Progenitor cell of endocrine pancreas (in vitro differentiated cells): Measurements from ENCODE around the gene KIF18B. TPM values are rescaled to one million over a fixed set of nuclear protein-coding genes. Genes with fewer than 3 reads are reported as not detected.
"Not testable (repeated sequence)": the region's sequence is repeated elsewhere in the genome, so short reads cannot be mapped to it uniquely, and the experiment has no call there.

ENCODE experiments used
- DNase-seq: peaks from one replicate; pipeline ENCODE4 v3.0.0; 2021; ENCODE audit warnings: low spot score; ENCODE audit not compliant: unreplicated experiment
- H3K27ac Mint-ChIP-seq: 2 replicates; pipeline ENCODE4 v1.8.0; 2021; ENCODE audit warnings: mild to moderate bottlenecking, moderate library complexity, mixed read lengths
- H3K27me3 Mint-ChIP-seq: 2 replicates; pipeline ENCODE4 v1.8.0; 2021; ENCODE audit warnings: mixed read lengths
- H3K36me3 Mint-ChIP-seq: 2 replicates; pipeline ENCODE4 v1.8.0; 2022; ENCODE audit warnings: mixed read lengths; ENCODE audit not compliant: insufficient read depth
- H3K4me1 Mint-ChIP-seq: 2 replicates; pipeline ENCODE4 v1.8.0; 2021; ENCODE audit warnings: low read depth, mixed read lengths
- H3K4me3 Mint-ChIP-seq: 2 replicates; pipeline ENCODE4 v1.8.0; 2021; ENCODE audit warnings: low read depth, mild to moderate bottlenecking, moderate library complexity, mixed read lengths
- H3K9me3 Mint-ChIP-seq: 2 replicates; pipeline ENCODE4 v1.8.0; 2021; ENCODE audit warnings: low read depth, mixed read lengths
- total RNA-seq: library from RNA; stranded (reverse); gene quantifications from 2 replicates; pipeline ENCODE4 v1.2.1, GENCODE V29; 2021
- TF ChIP-seq, protein P1 (sequence below): fragments of 200-600 bp; sonication (generic); IDR thresholded peaks from one replicate; pipeline ENCODE4 v1.5.0; 2021; ENCODE audit warnings: antibody characterized with exemption, mild to moderate bottlenecking; ENCODE audit not compliant: unreplicated experiment

KIF18B gene
- total RNA-seq, 1 donor from 2014 or later: 27.7 TPM

DNA sequence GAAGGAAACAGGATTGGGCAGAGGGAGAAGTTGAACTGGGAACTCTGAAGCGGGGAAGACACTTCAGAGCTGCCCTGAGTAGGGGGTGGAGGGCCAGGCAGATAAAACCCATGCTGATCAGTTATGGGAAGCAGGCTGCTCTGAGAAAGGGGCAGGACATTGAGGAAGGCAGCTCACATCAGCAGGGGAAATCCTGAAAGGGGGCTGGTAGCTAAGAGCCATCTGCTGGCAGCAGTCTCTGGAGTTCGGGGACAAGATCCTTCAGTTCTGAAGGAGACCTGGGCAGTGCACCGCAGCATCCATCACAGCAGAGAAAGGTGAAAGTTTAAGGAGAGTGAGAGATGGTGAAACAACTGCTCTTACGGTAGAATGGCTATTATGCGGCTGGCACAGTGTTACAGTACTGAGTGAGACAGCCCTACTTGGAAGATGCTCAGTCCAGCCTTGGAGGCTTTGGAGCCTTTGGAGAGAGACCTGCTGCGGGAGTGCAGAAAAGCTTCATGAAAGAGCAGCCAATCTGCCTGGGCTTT lies 5.4 kb upstream of the KIF18B start:
- Mint-ChIP-seq H3K27ac (no peak overlapping the region), H3K27me3 (peaks cover 23% of the 10 kb centered on the region), H3K9me3 (no peaks in the 10 kb centered on the region), H3K4me1 (no peaks in the 10 kb centered on the region), H3K36me3 (no peaks in the 10 kb centered on the region), H3K4me3 (no peak overlapping the region)
- no peak for DNase-seq
- TF ChIP-seq, protein P1, sequence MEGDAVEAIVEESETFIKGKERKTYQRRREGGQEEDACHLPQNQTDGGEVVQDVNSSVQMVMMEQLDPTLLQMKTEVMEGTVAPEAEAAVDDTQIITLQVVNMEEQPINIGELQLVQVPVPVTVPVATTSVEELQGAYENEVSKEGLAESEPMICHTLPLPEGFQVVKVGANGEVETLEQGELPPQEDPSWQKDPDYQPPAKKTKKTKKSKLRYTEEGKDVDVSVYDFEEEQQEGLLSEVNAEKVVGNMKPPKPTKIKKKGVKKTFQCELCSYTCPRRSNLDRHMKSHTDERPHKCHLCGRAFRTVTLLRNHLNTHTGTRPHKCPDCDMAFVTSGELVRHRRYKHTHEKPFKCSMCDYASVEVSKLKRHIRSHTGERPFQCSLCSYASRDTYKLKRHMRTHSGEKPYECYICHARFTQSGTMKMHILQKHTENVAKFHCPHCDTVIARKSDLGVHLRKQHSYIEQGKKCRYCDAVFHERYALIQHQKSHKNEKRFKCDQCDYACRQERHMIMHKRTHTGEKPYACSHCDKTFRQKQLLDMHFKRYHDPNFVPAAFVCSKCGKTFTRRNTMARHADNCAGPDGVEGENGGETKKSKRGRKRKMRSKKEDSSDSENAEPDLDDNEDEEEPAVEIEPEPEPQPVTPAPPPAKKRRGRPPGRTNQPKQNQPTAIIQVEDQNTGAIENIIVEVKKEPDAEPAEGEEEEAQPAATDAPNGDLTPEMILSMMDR: no peak

DNA sequence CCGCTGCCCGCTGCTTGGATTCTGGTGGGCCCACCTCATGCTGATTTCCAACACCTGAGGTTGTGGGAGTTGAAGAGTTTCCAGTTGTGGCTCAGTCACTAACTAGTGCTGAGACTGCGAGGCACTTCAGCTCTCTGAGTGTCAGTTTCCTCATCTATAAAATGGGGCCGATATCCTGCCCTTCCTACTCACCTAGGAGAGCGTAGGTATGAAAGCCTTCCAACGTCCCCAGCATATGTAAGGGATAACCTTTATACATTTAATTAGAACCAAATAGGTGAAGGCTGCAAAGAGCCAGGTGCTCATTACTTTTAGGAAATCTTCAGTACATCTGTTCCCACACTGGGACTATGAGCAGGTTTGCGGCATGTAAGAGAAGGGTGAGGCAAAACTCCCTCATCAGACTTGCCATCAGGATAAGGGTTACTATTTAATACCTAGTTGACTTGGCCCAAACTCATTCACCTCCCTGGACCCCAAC lies 782 bp upstream of the KIF18B start:
- Mint-ChIP-seq H3K4me1 (peaks cover 10% of the 10 kb centered on the region), H3K27ac (no peak overlapping the region), H3K9me3 (no peaks in the 10 kb centered on the region), H3K4me3 (peak overlapping the region; percentile 89), H3K27me3 (peaks cover 15% of the 10 kb centered on the region), H3K36me3 (no peaks in the 10 kb centered on the region)
- no peak for DNase-seq
- TF ChIP-seq, protein P1: no peak

DNA sequence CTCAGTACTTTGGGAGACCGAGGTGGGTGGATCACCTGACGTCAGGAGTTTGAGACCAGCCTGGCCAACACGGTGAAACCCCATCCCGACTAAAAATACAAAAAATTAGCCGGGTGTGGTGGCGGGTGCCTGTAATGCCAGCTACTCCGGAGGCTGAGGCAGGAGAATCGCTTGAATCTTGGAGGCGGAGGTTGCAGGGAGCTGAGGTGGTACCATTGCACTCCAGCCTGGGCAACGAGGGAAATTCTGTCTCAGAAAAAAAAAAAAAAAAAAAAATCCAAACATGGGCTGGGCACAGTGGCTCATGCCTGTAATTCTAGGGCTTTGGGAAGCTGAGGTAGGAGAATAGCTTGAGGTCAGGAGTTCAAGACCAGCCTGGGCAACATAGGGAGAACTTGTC lies 1.9 kb downstream of the KIF18B start:
- H3K4me3 Mint-ChIP-seq, H3K27me3 Mint-ChIP-seq, DNase-seq, H3K36me3 Mint-ChIP-seq, H3K27ac Mint-ChIP-seq, H3K9me3 Mint-ChIP-seq: not testable (repeated sequence)
- H3K4me1 Mint-ChIP-seq: peaks cover 12% of the 10 kb centered on the region

DNA sequence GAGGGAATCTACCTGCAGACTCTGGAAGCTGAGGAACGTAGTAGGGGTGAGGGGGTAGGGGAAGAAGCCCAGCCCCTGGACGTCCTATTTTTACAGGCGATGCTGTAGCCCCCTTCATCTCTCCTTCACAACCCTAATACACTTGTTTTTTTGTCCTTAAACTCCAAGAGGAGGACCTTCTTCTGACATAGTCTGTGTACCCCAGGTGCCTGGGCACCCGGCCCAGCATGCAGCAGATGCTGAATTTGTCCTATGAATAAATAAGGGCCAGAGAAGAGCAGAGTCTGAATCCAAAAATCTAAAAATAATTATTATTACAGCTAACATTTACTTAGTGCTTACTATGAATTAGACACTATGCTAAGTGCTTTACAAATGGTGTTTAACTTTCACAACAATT lies 5.1 kb downstream of the KIF18B start:
- H3K4me1 Mint-ChIP-seq: peaks cover 16% of the 10 kb centered on the region
- TF ChIP-seq, protein P1: no peak
- H3K4me3 Mint-ChIP-seq: no peak overlapping the region
- no peaks in the 10 kb centered on the region for H3K9me3 Mint-ChIP-seq
- no peak overlapping the region for H3K27ac Mint-ChIP-seq
- no peaks in the 10 kb centered on the region for H3K27me3 Mint-ChIP-seq
- H3K36me3 Mint-ChIP-seq: peaks cover 10% of the 10 kb centered on the region
- DNase-seq: no peak

DNA sequence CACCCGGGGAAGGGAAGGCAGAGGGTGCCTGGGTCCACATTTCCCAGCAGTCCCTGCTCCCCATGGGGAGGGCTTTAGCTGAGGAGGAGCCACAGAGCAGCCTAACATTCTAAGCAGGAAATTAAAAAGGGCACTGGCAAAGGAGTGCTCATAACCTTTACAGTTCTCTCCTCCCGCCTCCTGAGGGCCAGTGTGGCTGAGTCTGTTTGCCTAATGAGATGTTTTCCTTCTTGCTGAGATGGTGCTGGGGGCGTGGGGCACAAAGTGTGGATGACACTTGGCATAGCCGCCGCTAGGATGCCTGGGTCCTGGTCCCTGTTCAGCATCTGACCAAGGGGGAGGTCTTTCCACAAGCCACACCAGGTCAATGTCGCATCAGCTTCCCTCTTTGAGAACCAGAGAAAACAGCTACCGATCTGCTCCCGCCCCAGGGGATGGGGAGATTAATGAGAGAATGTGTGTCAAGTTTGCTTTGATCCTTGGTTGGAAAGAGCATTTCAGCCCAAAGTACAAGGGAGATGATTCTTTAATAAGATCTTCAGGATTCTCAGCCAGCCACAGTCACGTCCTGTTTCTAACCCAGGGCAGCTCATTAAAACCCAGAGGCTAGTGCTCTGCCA lies 5.8 kb downstream of the KIF18B start:
- no peaks in the 10 kb centered on the region for H3K27me3 Mint-ChIP-seq
- H3K4me3 Mint-ChIP-seq: no peak overlapping the region
- H3K4me1 Mint-ChIP-seq: peaks cover 15% of the 10 kb centered on the region
- no peak overlapping the region for H3K27ac Mint-ChIP-seq
- no peaks in the 10 kb centered on the region for H3K9me3 Mint-ChIP-seq
- TF ChIP-seq, protein P1: no peak
- DNase-seq: no peak
- peaks cover 12% of the 10 kb centered on the region for H3K36me3 Mint-ChIP-seq

DNA sequence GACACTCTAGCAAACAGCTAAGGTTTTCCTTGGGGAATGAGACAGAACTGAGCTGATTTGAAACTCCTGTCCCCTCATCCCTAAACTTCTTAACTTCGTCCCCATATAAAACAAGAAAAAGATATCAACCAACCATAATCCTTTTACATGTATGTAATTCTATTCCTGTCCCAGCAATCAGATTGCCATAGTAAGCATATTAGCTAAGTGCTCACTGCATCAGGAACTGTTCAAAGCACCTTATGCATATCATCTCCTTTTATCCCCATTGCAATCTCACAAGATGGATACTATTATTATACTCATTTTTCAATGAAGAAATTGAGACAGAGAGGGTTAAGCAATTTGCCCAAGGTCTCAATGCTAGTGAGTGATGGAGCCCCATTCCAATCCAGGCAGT lies 6.8 kb downstream of the KIF18B start:
- no peaks in the 10 kb centered on the region for H3K27me3 Mint-ChIP-seq
- H3K4me3 Mint-ChIP-seq: no peak overlapping the region
- H3K9me3 Mint-ChIP-seq: no peaks in the 10 kb centered on the region
- H3K36me3 Mint-ChIP-seq: peaks cover 12% of the 10 kb centered on the region
- H3K27ac Mint-ChIP-seq: peak overlapping the region; percentile 50
- TF ChIP-seq, protein P1: no peak
- DNase-seq: no peak
- peaks cover 9% of the 10 kb centered on the region for H3K4me1 Mint-ChIP-seq
